Breast epithelium (tissue), 4 donors: ENCODE data around the gene ALOXE3. TPM values are rescaled to one million over a fixed set of nuclear protein-coding genes. Genes with fewer than 3 reads are reported as not detected.

Source experiments
- DNase-seq, 2 donors: peaks; one replicate each; pipeline ENCODE4 v3.0.0-alpha.2; 2019; ENCODE audit warnings: low spot score in 2 of 2
- H3K27ac ChIP-seq, 2 donors: fragments of 200-600 bp; sonication (generic) in 1 of 2; one replicate each; pipeline ENCODE4 v1.5.1; 2016 to 2019; ENCODE audit warnings: mild to moderate bottlenecking in 1 of 2
- H3K27me3 ChIP-seq, 2 donors: fragments of 200-600 bp; sonication (generic) in 1 of 2; one replicate each; pipeline versions ENCODE4 v1.5.1 to v1.6.0; 2017 to 2019; ENCODE audit warnings: control low read depth in 1 of 2, mild to moderate bottlenecking in 1 of 2
- H3K36me3 ChIP-seq: fragments of 200-600 bp; one replicate; pipeline ENCODE4 v1.5.1; 2019
- H3K4me1 ChIP-seq, 2 donors: fragments of 200-600 bp; sonication (generic); one replicate each; pipeline ENCODE4 v1.5.1; 2016 to 2019; ENCODE audit warnings: control low read depth in 1 of 2
- H3K4me3 ChIP-seq, 3 donors: fragments of 200-600 bp; sonication (generic); 1 replicate in 2 of 3; 2 replicates in 1 of 3; pipeline ENCODE4 v1.5.1; 2016 to 2019; ENCODE audit warnings: mild to moderate bottlenecking in 3 of 3, moderate library complexity in 2 of 3
- H3K9me3 ChIP-seq, 2 donors: fragments of 200-600 bp; sonication (generic) in 1 of 2; one replicate each; pipeline ENCODE4 v1.5.1; 2016 to 2019; ENCODE audit warnings: control low read depth in 1 of 2
- CTCF ChIP-seq, 3 donors: fragments of 450-650 bp; IDR thresholded peaks; one replicate each; pipeline ENCODE4 v1.5.1; 2016 to 2017; ENCODE audit warnings: antibody characterized with exemption in 3 of 3, mild to moderate bottlenecking in 3 of 3, moderate library complexity in 3 of 3
- POLR2A ChIP-seq: fragments of 450-650 bp; IDR thresholded peaks from one replicate; pipeline ENCODE4 v1.6.1; 2016; ENCODE audit warnings: antibody characterized with exemption, mild to moderate bottlenecking, moderate library complexity
- POLR2AphosphoS5 ChIP-seq, 3 donors: sonication (generic); formaldehyde crosslinking; IDR thresholded peaks; one replicate each; pipeline ENCODE4 v1.6.1; 2017; ENCODE audit warnings: antibody characterized with exemption in 3 of 3
- intact Hi-C: fragments of 100-400 bp; cut with DNase I; formaldehyde crosslinking; loops from one replicate; pipeline ENCODE4 v1.15.1; 2023; ENCODE audit warnings: low total_unique reads
- total RNA-seq, 3 donors: library from RNA; depleted of rRNA; stranded (reverse); fragments of >200 nt; gene quantifications; one replicate each; pipeline ENCODE4 v1.1.0, GENCODE V29; 2016

ALOXE3 gene
- total RNA-seq, 3 donors from 2014 or later: 0.73 TPM; not detected in 2

DNA sequence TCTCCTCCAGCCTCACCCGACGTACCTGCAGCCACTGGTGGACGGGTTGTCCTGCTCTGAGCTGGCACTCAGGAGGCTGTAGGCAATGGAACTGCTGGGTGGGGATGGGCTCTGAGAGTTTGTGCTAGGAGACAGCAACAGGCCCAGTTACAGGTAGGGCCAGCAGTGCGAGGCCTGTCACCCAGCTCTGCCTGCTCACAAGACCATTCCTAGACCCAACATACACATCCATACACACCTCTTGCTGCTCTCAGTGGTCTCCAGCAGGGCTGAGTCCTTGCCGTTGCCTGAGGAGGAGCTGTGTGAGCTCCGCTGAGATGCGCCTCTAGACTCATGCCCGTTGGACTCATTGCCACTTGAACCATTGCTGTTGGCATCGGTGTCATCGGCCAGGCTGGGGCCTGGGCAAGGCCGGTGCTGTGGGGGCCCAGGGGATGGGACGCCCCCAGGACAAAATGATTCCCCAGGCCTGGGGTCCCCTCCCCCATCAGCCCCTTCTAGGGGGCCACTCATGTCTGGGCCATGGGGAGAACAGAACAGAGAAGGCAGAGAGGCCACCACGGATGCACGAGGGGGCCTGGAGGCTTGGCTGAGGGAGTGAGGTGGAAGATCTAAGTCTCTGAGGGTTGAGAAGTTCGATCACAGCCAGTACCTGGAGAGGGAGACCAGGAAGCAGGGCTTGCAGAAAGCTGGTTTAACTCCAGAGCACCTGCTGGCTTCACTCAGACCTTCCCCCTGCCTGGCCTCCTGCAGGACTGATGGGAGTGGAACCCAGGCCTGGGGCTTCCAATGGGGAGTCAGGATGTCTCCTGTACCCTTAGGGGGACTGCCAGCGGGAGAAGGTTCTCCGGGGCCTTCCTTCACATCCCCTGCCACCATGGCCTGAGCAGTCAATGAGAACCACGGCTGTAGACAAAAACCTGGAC is 32.1 kb upstream of the ALOXE3 start:
- Histone ChIP-seq H3K27me3 (no peaks in the 10 kb centered on the region), H3K4me1 (peaks cover 10 to 13% of the 10 kb centered on the region in 2 donors), H3K27ac (peak overlapping the region; percentile 99 to 100), H3K4me3 (peak overlapping the region; percentile 86 to 99 (median 90)), H3K36me3 (peaks cover 37% of the 10 kb centered on the region), H3K9me3 (no peaks in the 10 kb centered on the region)
- intact Hi-C loops: no loop called here
- peak in 1 of 3 donors; percentile 6 for TF ChIP-seq CTCF (IDR thresholded peaks at IDR 0.05)
- TF ChIP-seq POLR2A: no peak
- TF ChIP-seq POLR2AphosphoS5 (IDR thresholded peaks at IDR 0.05): peak in 2 of 3 donors; percentile 34 to 46
- no peak for DNase-seq

DNA sequence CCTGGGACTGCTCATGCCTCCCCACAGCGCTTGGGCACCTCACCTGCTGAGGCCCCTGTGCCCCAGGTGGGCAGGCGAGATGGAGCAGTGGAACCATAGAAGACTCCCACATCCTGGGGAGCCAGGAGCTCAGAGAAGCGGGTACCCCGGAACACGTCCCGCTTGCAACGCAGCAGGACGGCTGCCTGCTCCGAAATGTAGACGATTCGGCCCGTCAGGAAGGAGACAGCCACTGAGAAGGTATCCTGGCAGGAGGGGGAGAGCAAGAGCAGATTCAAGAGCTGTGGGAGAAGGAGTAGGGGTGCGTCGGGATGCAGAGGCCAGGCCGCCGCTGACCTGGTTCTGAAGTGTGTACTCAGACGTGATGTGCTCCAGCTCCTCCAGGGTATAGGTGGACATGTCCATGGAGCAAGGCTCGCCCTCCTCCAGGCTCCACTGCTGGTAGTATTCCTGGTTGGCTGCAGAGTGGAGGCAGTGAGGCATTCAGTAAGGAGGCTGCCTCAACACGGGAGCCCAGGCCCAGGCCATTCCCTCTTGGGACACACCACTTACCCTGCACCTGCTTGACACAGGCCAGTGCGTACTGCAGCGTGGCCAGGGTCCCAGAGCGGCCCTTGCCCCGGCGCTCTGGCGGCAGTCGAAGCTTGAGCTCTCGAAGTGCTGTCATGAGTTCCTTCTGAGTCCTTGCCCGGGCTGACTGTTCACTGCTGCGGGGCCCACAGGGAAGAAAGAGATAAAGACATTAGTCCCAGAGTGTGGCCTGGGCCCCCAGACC is 31.3 kb upstream of the ALOXE3 start:
- no peaks in the 10 kb centered on the region for H3K27me3 ChIP-seq
- peak overlapping the region in 2 of 3 donors; percentile 86 to 90 for H3K4me3 ChIP-seq
- H3K27ac ChIP-seq: peak overlapping the region; percentile 99 to 100
- TF ChIP-seq CTCF (IDR thresholded peaks at IDR 0.05) (no peak), POLR2A (no peak), POLR2AphosphoS5 (IDR thresholded peaks at IDR 0.05) (no peak)
- H3K4me1 ChIP-seq: peaks cover 10 to 13% of the 10 kb centered on the region in 2 donors
- intact Hi-C loops: no loop called here
- DNase-seq: no peak
- H3K9me3 ChIP-seq: no peaks in the 10 kb centered on the region
- H3K36me3 ChIP-seq: peaks cover 41% of the 10 kb centered on the region

DNA sequence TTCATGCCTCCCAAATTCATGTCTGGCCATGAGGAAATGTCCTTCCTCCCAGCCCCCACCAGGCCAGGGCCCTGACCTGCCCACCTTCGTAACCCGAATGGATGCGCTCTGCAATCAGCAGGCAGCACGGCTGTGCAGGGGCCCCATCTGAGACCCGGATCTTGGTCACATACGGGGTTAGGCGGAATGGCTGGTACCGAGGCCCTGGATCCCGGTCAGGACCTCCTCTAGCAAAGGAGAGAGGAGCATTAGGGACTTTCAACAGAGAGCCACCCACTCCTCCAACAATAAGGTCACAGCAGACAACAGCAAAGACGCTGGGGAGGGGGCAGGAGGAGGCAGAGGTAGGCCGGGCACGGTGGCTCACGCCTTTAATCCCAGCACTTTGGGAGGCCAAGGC is 30.2 kb upstream of the ALOXE3 start:
- Histone ChIP-seq H3K27ac (peak overlapping the region; percentile 65 to 99), H3K4me3 (peak overlapping the region in 1 of 3 donors; percentile 13), H3K27me3 (no peaks in the 10 kb centered on the region), H3K9me3 (no peaks in the 10 kb centered on the region), H3K4me1 (peaks cover 10 to 13% of the 10 kb centered on the region in 2 donors), H3K36me3 (peaks cover 45% of the 10 kb centered on the region)
- no peak for DNase-seq
- no peak for TF ChIP-seq POLR2A
- TF ChIP-seq POLR2AphosphoS5 (IDR thresholded peaks at IDR 0.05): no peak
- TF ChIP-seq CTCF (IDR thresholded peaks at IDR 0.05): no peak
- intact Hi-C loops: no loop called here

DNA sequence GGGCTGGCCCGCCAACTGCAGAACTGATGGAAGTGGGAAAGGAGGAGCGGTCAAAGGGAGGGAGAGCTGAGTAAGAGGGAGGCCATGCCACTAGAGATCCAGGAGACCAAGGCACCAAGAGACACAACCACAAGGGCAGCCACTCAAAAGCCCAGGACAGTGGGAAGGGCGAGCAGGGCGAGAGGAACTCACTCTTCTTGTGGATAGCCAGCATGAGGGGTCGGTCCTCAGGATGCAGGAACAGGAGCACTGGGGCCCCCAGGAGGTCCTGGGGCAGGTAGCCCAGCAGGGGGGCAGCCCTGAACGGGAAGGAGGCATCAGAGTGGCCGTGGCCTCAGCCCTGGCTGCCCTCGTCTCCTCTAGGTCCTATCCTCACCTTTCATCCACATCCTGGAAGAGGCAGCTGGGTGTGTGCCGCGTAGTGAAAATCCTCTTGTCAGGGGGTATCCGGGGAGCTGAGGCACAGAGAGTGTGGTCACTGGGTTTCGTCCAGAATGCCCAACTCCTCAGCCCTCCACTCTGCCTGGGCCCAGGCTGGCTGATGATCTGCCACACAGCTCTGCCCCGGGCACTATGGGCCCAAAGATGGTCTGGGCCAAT is 29.6 kb upstream of the ALOXE3 start:
- H3K27me3 ChIP-seq: no peaks in the 10 kb centered on the region
- H3K27ac ChIP-seq: peak overlapping the region; percentile 65 to 99
- TF ChIP-seq POLR2A: no peak
- peak in 1 of 3 donors; percentile 36 for TF ChIP-seq POLR2AphosphoS5 (IDR thresholded peaks at IDR 0.05)
- no peak for TF ChIP-seq CTCF (IDR thresholded peaks at IDR 0.05)
- intact Hi-C loops: no loop called here
- no peaks in the 10 kb centered on the region for H3K9me3 ChIP-seq
- H3K4me3 ChIP-seq: peak overlapping the region in 1 of 3 donors; percentile 13
- peaks cover 45% of the 10 kb centered on the region for H3K36me3 ChIP-seq
- DNase-seq: no peak
- H3K4me1 ChIP-seq: peaks cover 10% of the 10 kb centered on the region in 2 donors
